ENCODE measurements around the gene RPS2.
"Not testable (repeated sequence)": the region's sequence is repeated elsewhere in the genome, so short reads cannot be mapped to it uniquely, and the experiment has no call there.

The RPS2 gene

GRCh38 chr16:1962161-1963153, 2.2 kb downstream of the RPS2 start:
- not testable (repeated sequence) for DNase-seq

- no peak for DNase-seq
These were observed 3.0 kb downstream of the RPS2 start for GRCh38 chr16:1961651-1962067.

DNA sequence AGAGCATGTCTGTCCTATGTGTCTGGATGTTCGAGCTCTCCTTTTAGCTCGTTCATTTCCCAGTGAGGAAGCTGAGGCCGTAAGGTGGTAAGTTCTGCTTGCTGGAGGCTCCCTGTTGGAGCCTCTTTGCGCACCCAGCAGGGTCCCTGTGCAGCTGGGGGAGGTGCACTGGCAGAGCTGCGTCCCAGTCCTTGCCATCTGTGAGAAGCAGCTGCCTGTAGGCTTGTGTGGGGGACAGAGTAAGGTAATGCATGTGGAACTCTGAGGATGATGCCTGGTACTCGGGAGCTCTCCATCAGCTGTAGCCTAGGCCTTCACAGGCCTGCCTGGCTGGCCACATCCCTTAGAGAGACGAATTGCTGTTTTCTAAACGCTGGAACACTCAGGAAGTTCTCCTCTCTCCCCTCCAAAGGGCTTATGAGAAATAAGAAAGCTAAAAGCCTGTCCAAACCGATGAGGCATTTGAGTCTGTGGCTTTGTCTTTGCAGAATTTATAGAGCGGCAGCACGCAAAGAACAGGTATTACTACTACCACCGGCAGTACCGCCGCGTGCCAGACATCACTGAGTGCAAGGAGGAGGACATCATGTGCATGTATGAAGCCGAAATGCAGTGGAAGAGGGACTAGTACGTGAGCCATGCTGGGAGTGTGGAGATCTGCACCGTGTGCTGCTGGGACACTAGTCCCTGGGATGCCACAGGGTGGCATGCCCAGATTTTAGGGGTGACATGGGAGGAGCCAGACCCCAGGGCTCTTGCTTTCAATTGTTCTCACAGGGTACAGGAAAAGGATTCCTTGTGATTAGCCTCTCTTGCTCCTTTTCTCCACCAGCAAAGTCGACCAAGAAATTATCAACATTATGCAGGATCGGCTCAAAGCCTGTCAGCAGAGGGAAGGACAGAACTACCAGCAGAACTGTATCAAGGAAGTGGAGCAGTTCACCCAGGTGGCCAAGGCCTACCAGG, 3.7 kb downstream of the RPS2 start:
- no peak for DNase-seq

GRCh38 chr16:1959269-1960039, 5.2 kb downstream of the RPS2 start, which contains the start of gene NDUFB10:
Gene NDUFB10 (plus strand): TSS chr16:1959538. CDS start chr16:1959625, 87 bp downstream.
- DNase-seq, result peak; percentile 33

DNA sequence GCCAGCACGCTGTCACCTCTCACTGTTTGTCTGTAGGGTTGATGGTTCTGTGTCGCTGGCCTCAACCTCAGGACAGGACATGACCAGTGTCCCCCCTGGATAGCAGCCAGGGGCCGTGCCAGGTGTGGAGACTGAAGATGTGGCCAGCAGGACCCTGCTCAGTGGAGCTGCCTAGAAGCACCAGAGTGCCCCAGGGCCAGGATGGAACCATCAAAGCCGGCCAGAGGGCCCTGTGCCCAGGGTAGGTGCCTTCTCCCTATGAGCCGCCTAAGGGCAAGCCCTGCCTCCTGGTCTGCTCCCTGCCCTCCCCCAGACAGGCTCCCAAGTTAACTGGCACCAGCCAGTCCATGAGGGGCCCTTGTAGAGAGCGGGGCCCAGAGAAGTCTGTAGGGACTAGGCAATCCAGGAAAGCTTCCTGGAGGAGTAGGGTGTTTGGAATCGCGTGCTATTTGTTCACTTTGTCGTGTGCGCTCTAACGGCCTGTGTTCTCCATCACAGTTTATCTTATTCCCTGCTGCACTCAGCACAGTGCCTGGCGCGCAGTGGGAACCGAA, 5.8 kb downstream of the RPS2 start:
- no peak for DNase-seq

GRCh38 chr16:1958143-1958491, 6.5 kb downstream of the RPS2 start:
- not testable (repeated sequence) for DNase-seq

GRCh38 chr16:1957434-1958142, 7.0 kb downstream of the RPS2 start:
- not testable (repeated sequence) for DNase-seq

DNA sequence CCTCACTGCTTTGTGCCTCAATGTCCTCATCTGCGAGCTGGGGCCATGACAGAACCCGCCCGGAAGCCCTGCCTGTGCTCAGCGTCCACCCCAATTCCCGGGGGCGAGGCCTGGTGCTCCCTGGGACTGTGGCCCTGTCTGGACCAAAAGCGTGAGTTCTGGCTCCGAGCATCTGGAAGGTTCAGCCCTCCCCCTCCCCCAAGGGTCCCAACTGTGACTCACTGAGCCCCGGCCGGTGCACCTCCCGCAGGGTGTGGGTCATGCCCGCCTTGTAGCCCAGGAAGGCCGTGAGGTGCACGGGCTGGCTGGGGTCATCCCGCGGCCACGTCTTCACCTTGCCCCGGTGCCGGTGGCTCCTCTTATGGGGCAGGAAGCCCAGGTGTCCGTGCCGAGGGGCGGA, 10.9 kb downstream of the RPS2 start:
- DNase-seq, result no peak

GRCh38 chr16:1950559-1950958, 14.1 kb downstream of the RPS2 start:
- no peak for DNase-seq

GRCh38 chr16:1950047-1950446, 14.6 kb downstream of the RPS2 start:
- no peak for DNase-seq

DNA sequence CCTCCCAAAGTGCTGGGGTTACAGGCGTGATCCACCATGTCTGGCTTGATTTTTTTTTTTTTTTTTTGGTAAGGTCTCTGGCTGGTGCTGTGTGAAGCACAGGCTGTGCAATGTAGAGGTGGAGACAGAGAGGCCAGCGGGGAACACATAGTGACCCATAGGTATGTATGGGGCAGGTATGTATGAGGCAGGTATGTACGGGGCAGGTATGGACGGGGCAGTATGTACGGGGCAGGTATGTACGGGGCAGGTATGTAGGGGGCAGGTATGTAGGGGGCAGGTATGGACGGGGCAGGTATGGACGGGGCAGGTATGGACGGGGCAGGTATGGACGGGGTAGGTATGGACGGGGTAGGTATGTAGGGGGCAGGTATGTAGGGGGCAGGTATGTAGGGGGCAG, 15.1 kb downstream of the RPS2 start:
- DNase-seq, result no peak

- no peak for DNase-seq
These were observed 17.3 kb downstream of the RPS2 start for GRCh38 chr16:1947369-1947670.

DNA sequence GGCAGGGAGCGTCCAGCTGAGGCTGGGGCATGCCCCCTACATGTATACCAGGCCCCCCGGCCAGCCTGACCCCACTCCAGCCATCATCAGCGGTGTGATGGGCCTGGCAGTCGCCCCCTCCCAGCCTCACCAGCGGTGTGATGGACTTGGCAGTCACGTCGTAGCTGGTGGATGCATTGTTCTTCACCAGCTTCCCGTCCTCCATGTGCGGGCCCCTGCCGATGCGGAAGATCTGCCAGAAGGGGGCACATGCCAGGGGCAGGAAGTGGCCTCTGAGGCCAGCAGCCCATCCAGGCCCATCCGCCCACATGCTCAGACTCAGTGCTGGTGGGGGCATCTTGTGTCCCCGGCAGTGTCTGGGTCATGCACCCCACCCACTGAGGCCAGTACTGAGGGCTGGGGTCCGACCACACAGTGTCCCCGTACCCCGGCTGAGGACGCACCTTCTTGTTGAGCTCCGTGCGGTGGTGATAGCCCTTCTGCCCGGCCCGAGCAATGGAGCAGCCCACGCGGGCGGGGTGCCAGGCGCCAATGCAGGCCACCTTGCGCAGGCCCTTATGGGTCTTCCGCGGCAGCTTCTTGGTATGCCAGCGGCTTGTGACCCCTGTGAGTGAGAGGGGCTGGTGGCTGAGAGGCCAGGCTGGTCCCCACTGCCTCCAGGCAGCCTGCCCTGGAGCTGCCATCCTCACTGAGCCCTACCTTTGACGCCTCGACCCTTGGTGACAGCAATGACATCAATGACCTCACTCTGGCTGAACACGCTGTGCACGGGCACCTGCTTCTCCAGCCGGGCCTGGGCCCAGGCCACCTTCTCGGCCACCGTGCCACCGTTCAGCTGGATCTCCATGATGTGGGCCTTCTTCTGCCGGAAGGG, 17.9 kb downstream of the RPS2 start:
- no peak for DNase-seq

- no peak for DNase-seq
These were observed 18.9 kb downstream of the RPS2 start for GRCh38 chr16:1945559-1946391.

DNA sequence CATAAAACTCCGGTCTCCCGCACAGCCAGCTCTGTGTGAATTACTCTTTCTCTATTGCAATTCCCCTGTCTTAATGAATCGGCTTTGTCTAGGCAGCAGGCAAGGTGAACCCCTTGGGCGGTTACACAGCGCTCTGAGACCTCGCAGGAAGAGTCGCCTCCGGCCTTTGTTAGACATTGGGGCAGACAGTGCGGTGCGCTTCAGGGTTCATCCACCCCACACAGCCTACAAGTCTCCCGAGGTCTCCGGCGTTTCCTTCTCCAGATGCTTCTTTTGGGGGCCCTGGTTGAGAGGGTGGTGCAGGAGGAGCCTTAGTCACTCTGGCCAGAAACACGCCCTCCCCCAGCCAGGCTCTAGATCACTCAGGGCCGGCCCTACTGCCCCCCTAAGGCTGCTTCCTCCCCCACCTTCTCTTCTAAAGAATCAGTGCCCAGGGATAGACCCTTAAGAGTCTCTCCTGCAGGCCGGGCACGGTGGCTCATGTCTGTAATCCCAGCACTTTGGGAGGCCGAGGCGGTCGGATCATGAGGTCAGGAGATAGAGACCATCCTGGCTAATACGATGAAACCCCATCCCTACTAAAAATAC, 19.9 kb downstream of the RPS2 start:
- DNase-seq, result no peak

- DNase-seq, result peak; percentile 75
These were observed 21.6 kb downstream of the RPS2 start, which contains the start of gene MSRB1 for GRCh38 chr16:1942810-1943726. Gene MSRB1 (minus strand): TSS chr16:1943199. CDS start chr16:1943156, 43 bp downstream.

DNA sequence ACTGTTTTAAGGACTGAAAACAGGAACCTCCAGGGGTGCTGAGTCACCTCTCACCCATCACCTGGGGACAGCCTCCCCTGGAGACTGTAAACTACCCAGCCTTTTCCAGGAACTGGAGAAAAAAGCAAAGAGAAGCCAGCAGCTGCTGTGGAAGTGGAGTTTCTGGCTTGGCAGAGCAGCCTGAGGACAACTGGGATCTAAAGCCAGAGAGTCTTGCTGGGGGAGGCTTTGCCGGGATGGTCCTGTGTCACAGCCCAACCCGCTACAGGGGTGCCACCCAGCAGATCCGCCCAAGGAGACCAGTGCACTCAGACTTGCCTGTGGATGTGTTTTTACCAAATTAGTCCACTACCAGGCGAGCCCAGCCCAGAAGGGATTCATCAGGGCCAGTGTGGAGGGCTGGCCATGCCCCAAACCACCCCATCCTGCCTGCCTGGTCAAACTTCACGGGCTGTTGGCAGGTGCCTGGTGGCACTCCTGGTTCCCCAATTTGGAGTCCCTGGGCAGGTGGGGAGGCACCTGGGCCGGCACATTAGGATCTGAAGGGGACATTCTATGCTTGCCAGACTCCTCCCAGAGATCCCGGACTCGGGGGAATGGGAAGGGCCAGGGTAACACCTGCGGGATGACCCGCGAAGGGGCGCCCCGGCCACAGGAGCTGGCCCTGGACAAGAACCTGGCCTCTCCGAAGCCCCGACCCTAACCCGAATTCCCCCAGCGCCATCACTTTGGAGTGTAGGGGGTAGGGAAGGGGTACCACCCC, 22.4 kb downstream of the RPS2 start:
- no peak for DNase-seq

All from DMS79 (cell line).